OCI-LY7 (cell line): Measurements from ENCODE around the gene GPR183. TPM values are rescaled to one million over a fixed set of nuclear protein-coding genes. Genes with fewer than 3 reads are reported as not detected.

ENCODE experiments used
- BruUV-seq: library from RNA; stranded (reverse); fragments of 400-500 nt; replicated peaks from 2 replicates; lab custom pipeline; 2021; lab: Mats Ljungman, UMichigan
- CTCF ChIA-PET: fragments of 300-600 bp; sonication (Branson Sonifier 250); formaldehyde crosslinking; loops from one replicate; lab custom pipeline; 2022; ENCODE audit warnings: antibody characterized with exemption; ENCODE audit not compliant: unreplicated experiment; lab: Charles Lee
- POLR2A ChIA-PET: fragments of 300-600 bp; sonication (Branson Sonifier 250); formaldehyde crosslinking; loops from one replicate; lab custom pipeline; 2022; ENCODE audit warnings: antibody characterized with exemption; lab: Charles Lee
- DNase-seq: peaks from one replicate; pipeline ENCODE4 v3.0.0-alpha.2; 2015; ENCODE audit warnings: low spot score
- H2AFZ ChIP-seq: fragments of 200-600 bp; sonication (generic), shearing (Covaris generic); 2 replicates; pipeline ENCODE4 v1.6.1; 2014; ENCODE audit warnings: mild to moderate bottlenecking, antibody characterized with exemption, low read length, moderate library complexity
- H3K27ac ChIP-seq: fragments of 200-600 bp; sonication (generic); 2 replicates; pipeline ENCODE4 v1.5.1; 2014; ENCODE audit warnings: mixed run types, low read depth, mild to moderate bottlenecking, moderate library complexity, low read length, inconsistent platforms; ENCODE audit not compliant: poor library complexity, severe bottlenecking
- H3K36me3 ChIP-seq: fragments of 200-600 bp; sonication (generic); 2 replicates; pipeline ENCODE4 v1.6.1; 2014; ENCODE audit warnings: mild to moderate bottlenecking, antibody characterized with exemption, low read length, moderate library complexity, mixed read lengths; ENCODE audit not compliant: insufficient read depth
- H3K4me1 ChIP-seq: fragments of 200-600 bp; sonication (generic); 2 replicates; pipeline ENCODE4 v1.5.1; 2014; ENCODE audit warnings: mild to moderate bottlenecking, low read length; ENCODE audit not compliant: insufficient read depth, poor library complexity, severe bottlenecking
- H3K4me2 ChIP-seq: fragments of 200-600 bp; sonication (generic); 2 replicates; pipeline ENCODE4 v1.6.1; 2014; ENCODE audit warnings: mild to moderate bottlenecking, low read length
- H3K4me3 ChIP-seq: fragments of 200-600 bp; sonication (generic); 2 replicates; pipeline ENCODE4 v1.5.1; 2014; ENCODE audit warnings: mild to moderate bottlenecking, low read depth, low read length; ENCODE audit not compliant: poor library complexity, severe bottlenecking
- H3K79me2 ChIP-seq: fragments of 200-600 bp; sonication (generic); 2 replicates; pipeline ENCODE4 v1.6.1; 2016; ENCODE audit warnings: low read depth, mild to moderate bottlenecking, low read length, moderate library complexity, mixed read lengths; ENCODE audit not compliant: insufficient read depth
- H3K9me2 ChIP-seq: fragments of 200-600 bp; sonication (generic); 2 replicates; pipeline ENCODE4 v1.6.1; 2016; ENCODE audit warnings: mild to moderate bottlenecking, low read length, mixed read lengths; ENCODE audit not compliant: insufficient read depth
- H3K9me3 ChIP-seq: fragments of 200-600 bp; sonication (generic); 2 replicates; pipeline ENCODE4 v1.6.1; 2014; ENCODE audit warnings: mild to moderate bottlenecking, mixed run types, low read length, mixed read lengths
- H4K20me1 ChIP-seq: fragments of 200-600 bp; sonication (generic); 2 replicates; pipeline ENCODE4 v1.6.1; 2014; ENCODE audit warnings: mild to moderate bottlenecking, antibody characterized with exemption, low read length, moderate library complexity, mixed read lengths; ENCODE audit not compliant: insufficient read depth
- CTCF ChIP-seq: fragments of 200-600 bp; sonication (generic); conservative IDR thresholded peaks from 2 replicates; pipeline ENCODE4 v1.5.1; 2014; ENCODE audit warnings: mild to moderate bottlenecking, antibody characterized with exemption, low read length, moderate library complexity, mixed read lengths
- EZH2phosphoT487 ChIP-seq: fragments of 200-600 bp; sonication (generic); IDR thresholded peaks from 2 replicates; pipeline ENCODE4 v1.6.1; 2018; ENCODE audit warnings: low read depth, borderline replicate concordance, mild to moderate bottlenecking, mixed run types, antibody characterized with exemption, low read length, moderate library complexity, mixed read lengths
- intact Hi-C: fragments of 100-400 bp; cut with micrococcal nuclease; formaldehyde crosslinking; loops from one replicate; pipeline ENCODE4 v1.10.0; 2022; ENCODE audit not compliant: unreplicated experiment
- total RNA-seq, 2 experiments: library from RNA; depleted of rRNA in 1 of 2; stranded (reverse); fragments of >200 nt in 1 of 2; shearing (Covaris generic) in 1 of 2; gene quantifications; 2 replicates each; pipeline ENCODE4 v1.2.3, GENCODE V29; 2014 to 2022

The GPR183 gene
- total RNA-seq, 2 experiments from 2014 or later: not detected

- no peak for TF ChIP-seq EZH2phosphoT487
- Histone ChIP-seq H3K4me3 (no peak overlapping the region), H3K36me3 (no peaks in the 10 kb centered on the region; the same call in 1 of the 2 replicates), H2AFZ (no peak overlapping the region), H3K4me2 (peak overlapping the region; percentile 60), H3K4me1 (peaks cover 43% of the 10 kb centered on the region), H3K79me2 (no peaks in the 10 kb centered on the region), H3K27ac (peak overlapping the region; percentile 15), H4K20me1 (no peaks in the 10 kb centered on the region), H3K9me2 (no peaks in the 10 kb centered on the region), H3K9me3 (no peaks in the 10 kb centered on the region)
- intact Hi-C loops: loop anchor here (5.0 kb wide), 1 partner anchor 53 kb away; no protein-coding TSS in a partner anchor
- BruUV-seq: no TSS peak
- no peak for DNase-seq
- POLR2A ChIA-PET: interaction anchor here (0.9 to 1.1 kb wide), 3 partner anchors 10 to 43 kb away, joined by 3 to 4 read pairs (median 4); no protein-coding TSS in a partner anchor
- CTCF ChIA-PET: no interaction called here
Observed at GRCh38 chr13:99335087-99335486, 27.9 kb upstream of the GPR183 start.

GRCh38 chr13:99334221-99334620 is 27.0 kb upstream of the GPR183 start:
- H3K79me2 ChIP-seq: no peaks in the 10 kb centered on the region
- TF ChIP-seq CTCF (no peak), EZH2phosphoT487 (no peak)
- no peaks in the 10 kb centered on the region for H3K9me2 ChIP-seq
- peaks cover 43% of the 10 kb centered on the region for H3K4me1 ChIP-seq
- H2AFZ ChIP-seq: no peak overlapping the region
- DNase-seq: no peak
- H3K36me3 ChIP-seq: peaks cover 4% of the 10 kb centered on the region
- ChIA-PET CTCF (no interaction called here), POLR2A (interaction anchor here (0.9 to 1.1 kb wide), 3 partner anchors 9 to 42 kb away, joined by 3 to 4 read pairs (median 4); no protein-coding TSS in a partner anchor)
- no peaks in the 10 kb centered on the region for H4K20me1 ChIP-seq
- no TSS peak for BruUV-seq
- no peak overlapping the region; the same call in 1 of the 2 replicates for H3K4me2 ChIP-seq
- no peak overlapping the region for H3K27ac ChIP-seq
- no peaks in the 10 kb centered on the region for H3K9me3 ChIP-seq
- H3K4me3 ChIP-seq: no peak overlapping the region
- intact Hi-C loops: no loop called here

GRCh38 chr13:99332456-99332855 is 25.3 kb upstream of the GPR183 start:
- peaks cover 43% of the 10 kb centered on the region for H3K4me1 ChIP-seq
- no peak overlapping the region for H2AFZ ChIP-seq
- CTCF ChIA-PET: no interaction called here
- POLR2A ChIA-PET: no interaction called here
- no peak for DNase-seq
- TF ChIP-seq EZH2phosphoT487 (no peak), CTCF (no peak)
- intact Hi-C loops: no loop called here
- BruUV-seq: no TSS peak
- H4K20me1 ChIP-seq: no peaks in the 10 kb centered on the region
- H3K9me3 ChIP-seq: no peaks in the 10 kb centered on the region
- no peak overlapping the region for H3K27ac ChIP-seq
- no peak overlapping the region for H3K4me3 ChIP-seq
- no peaks in the 10 kb centered on the region for H3K9me2 ChIP-seq
- no peaks in the 10 kb centered on the region for H3K79me2 ChIP-seq
- peak overlapping the region; percentile 49; the same call in 1 of the 2 replicates for H3K4me2 ChIP-seq
- H3K36me3 ChIP-seq: peaks cover 18% of the 10 kb centered on the region
